HG03196 (cell line): ENCODE data around the gene COQ10A.
"Not testable (repeated sequence)": the region's sequence is repeated elsewhere in the genome, so short reads cannot be mapped to it uniquely, and the experiment has no call there.

ENCODE experiments used
- ATAC-seq: cut with Tn5 transposase; IDR thresholded peaks from one replicate; pipeline ENCODE4 v1.9.1; 2021; ENCODE audit not compliant: unreplicated experiment

The COQ10A gene

GRCh38 chr12:56274299-56274698, 7.6 kb downstream of the COQ10A start:
- ATAC-seq: no peak

GRCh38 chr12:56278905-56279304, 12.2 kb downstream of the COQ10A start:
- no peak for ATAC-seq

DNA sequence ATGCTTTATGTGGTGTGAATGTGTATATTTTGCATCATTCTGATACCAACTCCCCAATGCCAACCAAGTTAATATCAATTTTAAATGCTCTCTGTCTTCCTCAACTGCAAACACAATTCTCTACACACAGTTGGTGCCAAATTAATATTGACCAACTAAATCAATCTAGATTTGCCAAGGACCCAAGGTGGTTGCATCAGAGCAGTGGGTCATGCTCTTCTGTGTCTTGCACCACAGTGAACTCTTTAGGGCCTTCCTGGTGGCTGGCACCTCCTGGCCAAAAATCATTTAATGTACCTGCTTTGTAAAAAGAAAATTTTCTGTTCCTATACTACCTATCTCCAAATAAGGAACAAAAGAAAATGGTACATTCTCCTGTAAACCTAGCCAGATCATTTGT, 14.1 kb downstream of the COQ10A start:
- no peak for ATAC-seq

- no peak for ATAC-seq
These were observed 15.3 kb downstream of the COQ10A start for GRCh38 chr12:56282030-56282429.

DNA sequence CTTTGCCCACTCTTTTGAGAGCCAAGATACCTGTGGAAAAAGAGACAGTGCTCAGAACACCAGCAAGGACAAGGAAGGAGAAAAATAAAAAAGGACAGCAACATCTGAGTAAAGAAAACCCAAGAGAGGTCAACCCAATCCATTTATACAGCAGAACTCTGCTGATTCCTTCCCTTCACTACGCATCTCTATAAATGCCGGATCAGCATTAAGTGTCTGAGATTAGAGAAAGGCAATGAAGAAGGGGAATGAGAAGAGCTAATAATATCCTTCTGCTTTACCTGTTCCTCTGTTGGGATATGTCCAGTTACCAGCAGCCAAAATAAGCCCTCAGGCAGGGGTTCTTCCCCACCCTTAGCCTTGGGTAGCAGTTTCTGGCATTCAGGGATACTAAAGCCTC, 15.8 kb downstream of the COQ10A start:
- ATAC-seq: no peak

- ATAC-seq: not testable (repeated sequence)
These were observed 17.5 kb downstream of the COQ10A start for GRCh38 chr12:56284263-56284662.

DNA sequence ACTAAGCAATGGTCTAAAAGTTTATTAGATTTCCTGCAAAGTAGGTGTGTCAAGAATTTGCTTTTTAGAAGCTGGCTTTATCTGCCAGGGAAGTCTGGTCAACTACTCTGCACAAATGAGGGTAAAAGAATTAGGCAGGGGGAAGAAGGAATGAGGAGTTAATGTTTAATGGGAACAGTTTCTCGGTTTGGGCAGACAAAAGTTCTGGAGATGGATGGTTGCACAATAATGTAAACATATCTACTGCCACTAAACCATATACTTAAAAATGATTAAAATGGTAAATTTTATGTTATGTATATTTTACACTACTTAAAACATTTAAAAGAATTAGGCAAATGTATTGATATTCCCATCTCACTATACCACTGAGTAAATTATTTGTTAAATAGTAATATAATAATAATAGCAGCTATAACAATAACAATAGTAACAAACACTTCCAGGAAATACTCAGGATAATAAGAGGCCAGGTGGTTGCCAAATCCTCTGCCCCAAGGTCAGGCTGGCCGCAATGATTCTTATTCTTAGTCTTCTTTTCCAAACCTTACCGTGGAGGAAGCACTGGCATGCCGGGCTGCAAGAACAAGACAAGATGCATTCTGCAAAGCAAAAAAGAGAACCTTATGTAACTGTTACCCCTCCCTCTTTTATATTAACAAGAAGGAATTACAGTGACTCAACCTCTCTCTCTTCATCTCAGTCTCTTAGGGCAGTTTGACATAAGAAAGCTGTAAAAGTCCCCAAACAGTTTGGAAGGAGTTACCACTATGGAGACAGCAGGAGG, 19.5 kb downstream of the COQ10A start:
- no peak for ATAC-seq

DNA sequence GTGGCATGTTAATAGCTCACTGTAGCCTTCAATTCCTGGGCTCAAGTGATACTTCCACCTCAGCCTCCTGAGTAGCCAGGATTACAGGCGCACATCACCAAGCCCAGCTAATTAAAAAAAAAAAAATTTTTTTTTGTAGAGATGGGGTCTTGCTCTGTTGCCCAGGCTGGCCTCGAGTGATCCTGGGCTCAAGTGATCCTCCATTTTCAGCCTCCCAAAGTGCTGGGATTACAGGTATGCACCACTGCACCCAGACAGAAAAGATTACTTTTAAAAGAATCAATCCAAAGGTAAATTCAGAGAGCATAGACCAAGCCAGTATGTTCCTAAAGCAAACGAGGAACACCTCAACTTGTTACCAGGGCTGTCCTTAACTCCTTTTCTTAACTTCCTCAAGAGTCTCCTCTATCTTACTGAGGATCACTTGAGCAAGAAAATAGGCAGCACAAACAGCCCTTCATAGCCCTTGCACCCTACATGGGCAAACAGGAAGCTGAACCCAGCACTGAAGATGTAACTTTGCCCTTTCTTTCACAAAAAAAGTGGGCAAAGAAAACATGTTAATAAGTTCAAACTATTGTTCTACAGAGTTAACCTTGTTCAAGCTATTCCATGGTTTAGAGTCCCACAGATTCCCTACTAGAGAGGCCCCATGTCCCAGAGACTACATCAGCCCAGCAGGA, 22.1 kb downstream of the COQ10A start:
- no peak for ATAC-seq

DNA sequence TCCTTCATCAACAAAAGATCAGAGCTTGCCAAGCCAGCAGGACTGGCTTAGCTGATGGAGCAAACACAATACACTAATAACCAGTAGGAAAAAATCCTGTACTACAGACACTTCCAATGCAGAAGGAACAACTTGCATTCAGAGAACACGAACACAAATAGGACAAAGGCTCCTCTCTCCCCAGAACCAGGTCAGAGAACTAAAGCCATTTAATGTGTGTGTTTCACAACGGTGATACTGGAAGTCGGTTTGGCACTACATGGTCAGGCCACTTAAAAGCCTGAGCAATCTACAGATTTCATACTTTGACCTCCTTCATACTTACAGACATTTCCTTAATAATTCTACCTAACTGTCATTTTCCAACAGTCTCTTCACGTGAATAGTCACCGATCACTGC, 27.1 kb downstream of the COQ10A start:
- ATAC-seq: no peak

DNA sequence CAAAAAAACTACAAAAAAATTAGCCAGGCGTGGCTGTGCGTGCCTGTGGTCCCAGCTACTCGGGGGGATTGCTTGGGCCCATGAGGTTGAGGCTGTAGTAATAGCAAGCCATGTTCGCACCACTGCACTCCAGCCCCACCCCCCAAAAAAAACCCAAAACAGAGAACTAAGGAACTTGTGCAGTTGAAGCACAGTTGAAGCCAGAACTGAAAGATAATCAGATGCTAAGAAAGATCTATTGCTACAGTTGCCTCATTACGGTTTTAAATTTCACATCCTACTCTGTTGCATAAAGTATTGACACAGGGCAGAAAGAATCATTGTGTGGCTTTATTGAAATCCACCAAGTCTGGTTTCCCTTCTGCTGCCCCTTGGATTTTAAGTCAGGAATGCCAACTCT, 29.6 kb downstream of the COQ10A start:
- ATAC-seq: no peak

DNA sequence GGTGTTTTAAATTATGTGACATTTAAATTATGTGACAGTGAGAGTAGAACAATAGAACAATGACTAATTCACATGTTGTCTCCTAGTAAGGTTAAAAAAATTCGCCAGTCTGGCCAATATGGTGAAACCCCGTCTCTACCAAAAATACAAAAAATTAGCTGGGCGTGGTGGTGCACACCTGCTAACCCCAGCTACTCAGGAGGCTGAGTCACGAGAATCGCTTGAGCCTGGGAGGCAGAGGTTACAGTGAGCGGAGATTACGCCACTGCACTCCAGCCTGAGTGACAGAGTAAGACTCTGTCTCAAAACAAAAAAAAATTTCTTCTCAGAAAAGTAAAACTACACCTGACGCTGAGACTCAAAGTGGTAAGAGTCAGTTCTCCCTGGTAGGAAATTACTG, 30.7 kb downstream of the COQ10A start:
- ATAC-seq: no peak

- ATAC-seq: no peak
These were observed 32.1 kb downstream of the COQ10A start for GRCh38 chr12:56298828-56299227.

GRCh38 chr12:56299308-56299852, 32.6 kb downstream of the COQ10A start:
- no peak for ATAC-seq

- ATAC-seq: peak; percentile 89
These were observed 33.3 kb downstream of the COQ10A start, which contains the start of gene CS for GRCh38 chr12:56299853-56300643. Gene CS, minus strand, starts transcription at chr12:56300330. Its CDS starts 129 bp downstream, at chr12:56300201.

- no peak for ATAC-seq
These were observed 34.1 kb downstream of the COQ10A start for GRCh38 chr12:56300644-56301464.

GRCh38 chr12:56304276-56304675, 37.5 kb downstream of the COQ10A start:
- ATAC-seq: no peak

DNA sequence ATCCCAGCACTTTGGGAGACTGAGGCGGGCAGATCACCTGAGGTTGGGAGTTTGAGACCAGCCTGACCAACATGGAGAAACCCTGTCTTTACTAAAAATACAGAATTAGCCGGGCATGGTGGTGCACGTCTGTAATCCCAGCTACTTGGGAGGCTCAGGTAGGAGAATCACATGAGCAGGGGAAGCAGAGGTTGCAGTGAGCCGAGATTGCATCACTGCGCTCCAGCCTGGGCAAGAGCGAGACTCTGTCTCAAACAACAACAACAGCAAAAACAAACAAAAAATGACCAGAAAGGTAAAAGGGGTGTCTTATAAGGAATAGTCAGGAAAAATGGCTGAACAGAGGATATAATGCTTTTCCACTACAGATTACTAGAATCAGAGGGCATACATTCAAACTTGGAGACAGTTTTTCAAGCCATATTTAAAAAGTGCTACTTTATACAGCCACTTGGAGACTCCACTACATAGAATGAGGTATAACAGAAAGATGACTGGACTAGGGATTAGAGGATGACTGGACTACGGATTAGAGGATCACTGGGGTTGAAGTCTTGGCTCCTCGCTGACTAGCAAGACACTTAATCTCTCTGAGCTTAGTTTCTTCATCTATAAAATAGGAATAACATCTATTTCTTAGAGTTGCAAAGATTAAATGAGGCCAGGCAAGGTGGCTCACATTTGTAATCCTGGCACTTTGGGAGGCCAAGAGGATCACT, 38.3 kb downstream of the COQ10A start:
- no peak for ATAC-seq

DNA sequence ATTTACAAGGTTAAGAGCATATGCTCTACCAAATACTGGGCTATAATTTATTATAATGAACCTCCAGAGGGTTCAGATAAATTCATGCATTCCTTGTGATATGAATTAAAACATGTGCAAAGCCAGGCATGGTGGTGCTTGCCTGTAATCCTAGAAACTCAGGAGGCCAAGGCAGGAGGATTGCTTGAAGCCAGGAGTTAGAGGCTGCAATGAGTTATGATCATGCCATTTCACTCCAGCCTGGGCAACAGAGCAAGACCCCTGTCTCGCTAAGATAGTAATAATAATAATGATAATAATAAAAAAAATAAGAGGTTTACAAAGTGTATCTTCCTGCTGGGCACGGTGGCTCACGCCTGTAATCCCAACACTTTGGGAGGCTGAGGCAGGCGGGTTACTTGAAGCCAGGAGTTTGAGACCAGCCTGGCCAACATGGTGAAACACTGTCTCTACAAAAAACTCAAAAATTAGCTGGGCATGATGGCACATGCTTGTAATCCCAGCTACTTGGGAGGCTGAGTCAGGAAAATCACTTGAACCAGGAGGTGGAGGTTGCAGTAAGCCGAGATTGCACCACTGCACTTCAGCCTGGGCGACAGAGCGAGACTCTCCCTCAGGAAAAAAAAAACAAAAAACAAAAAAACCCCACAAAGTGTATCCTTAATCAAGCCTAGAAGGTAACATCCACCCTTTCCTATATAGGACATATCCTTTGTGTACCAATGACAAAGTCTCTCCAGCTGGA, 40.7 kb downstream of the COQ10A start:
- no peak for ATAC-seq

- no peak for ATAC-seq
These were observed 42.0 kb downstream of the COQ10A start for GRCh38 chr12:56308714-56309113.
